HS-27A (cell line): ENCODE measurements around the gene RNF224.
"Not testable (repeated sequence)": the region's sequence is repeated elsewhere in the genome, so short reads cannot be mapped to it uniquely, and the experiment has no call there.

ENCODE experiments used
- DNase-seq: peaks from one replicate; pipeline ENCODE4 v3.0.0-alpha.2; 2012; ENCODE audit warnings: low read depth, missing footprints

Gene RNF224

GRCh38 chr9:137240841-137241489 is 13.7 kb downstream of the RNF224 start, which contains the start of gene TUBB4B:
Gene TUBB4B (plus strand): TSS chr9:137241287. CDS start chr9:137241361, 74 bp downstream.
- peak; percentile 96 for DNase-seq

- DNase-seq, result no peak
Measured at GRCh38 chr9:137241490-137242268, 14.4 kb downstream of the RNF224 start.

GRCh38 chr9:137242269-137243203 is 15.2 kb downstream of the RNF224 start:
- DNase-seq, result no peak

GRCh38 chr9:137243266-137243625 is 15.9 kb downstream of the RNF224 start:
- DNase-seq, result not testable (repeated sequence)

GRCh38 chr9:137243626-137244485 is 16.6 kb downstream of the RNF224 start:
- DNase-seq, result no peak

GRCh38 chr9:137244486-137245449 is 17.5 kb downstream of the RNF224 start:
- DNase-seq, result no peak

GRCh38 chr9:137245450-137246421 is 18.4 kb downstream of the RNF224 start:
- no peak for DNase-seq

- no peak for DNase-seq
Measured at GRCh38 chr9:137247135-137247915, 20.0 kb downstream of the RNF224 start.

GRCh38 chr9:137247916-137248175 is 20.5 kb downstream of the RNF224 start:
- no peak for DNase-seq

- DNase-seq, result no peak
Measured at GRCh38 chr9:137250329-137251193, 23.3 kb downstream of the RNF224 start.

- no peak for DNase-seq
Measured at GRCh38 chr9:137251194-137251461, 23.8 kb downstream of the RNF224 start, which contains the start of gene STPG3. Gene STPG3 (plus strand): TSS chr9:137251286. CDS start chr9:137251287, 1 bp downstream.

- no peak for DNase-seq
Measured at GRCh38 chr9:137251490-137252268, 24.4 kb downstream of the RNF224 start.

GRCh38 chr9:137252555-137253506 is 25.5 kb downstream of the RNF224 start:
- no peak for DNase-seq

- DNase-seq, result no peak
Measured at GRCh38 chr9:137253717-137254623, 26.7 kb downstream of the RNF224 start.
